IPS-15b (cell line): ENCODE measurements around the gene TDO2.

Experiments
- H3K27me3 ChIP-seq: one replicate; pipeline ENCODE4 v1.6.1; 2013; ENCODE audit warnings: low read length; ENCODE audit not compliant: control insufficient read depth, insufficient read depth
- H3K36me3 ChIP-seq: one replicate; pipeline ENCODE4 v1.6.1; 2013; ENCODE audit warnings: low read length; ENCODE audit not compliant: control insufficient read depth, insufficient read depth
- H3K4me1 ChIP-seq: one replicate; pipeline ENCODE4 v1.6.1; 2013; ENCODE audit warnings: mild to moderate bottlenecking, low read length; ENCODE audit not compliant: control insufficient read depth, insufficient read depth
- H3K4me3 ChIP-seq: one replicate; pipeline ENCODE4 v1.5.1; 2013; ENCODE audit warnings: low read depth, low read length
- H3K9ac ChIP-seq: one replicate; pipeline ENCODE4 v1.6.1; 2013; ENCODE audit warnings: low read depth, mild to moderate bottlenecking, low read length
- H3K9me3 ChIP-seq: one replicate; pipeline ENCODE4 v1.6.1; 2013; ENCODE audit warnings: mild to moderate bottlenecking, low read length; ENCODE audit not compliant: control insufficient read depth, insufficient read depth

TDO2 gene

DNA sequence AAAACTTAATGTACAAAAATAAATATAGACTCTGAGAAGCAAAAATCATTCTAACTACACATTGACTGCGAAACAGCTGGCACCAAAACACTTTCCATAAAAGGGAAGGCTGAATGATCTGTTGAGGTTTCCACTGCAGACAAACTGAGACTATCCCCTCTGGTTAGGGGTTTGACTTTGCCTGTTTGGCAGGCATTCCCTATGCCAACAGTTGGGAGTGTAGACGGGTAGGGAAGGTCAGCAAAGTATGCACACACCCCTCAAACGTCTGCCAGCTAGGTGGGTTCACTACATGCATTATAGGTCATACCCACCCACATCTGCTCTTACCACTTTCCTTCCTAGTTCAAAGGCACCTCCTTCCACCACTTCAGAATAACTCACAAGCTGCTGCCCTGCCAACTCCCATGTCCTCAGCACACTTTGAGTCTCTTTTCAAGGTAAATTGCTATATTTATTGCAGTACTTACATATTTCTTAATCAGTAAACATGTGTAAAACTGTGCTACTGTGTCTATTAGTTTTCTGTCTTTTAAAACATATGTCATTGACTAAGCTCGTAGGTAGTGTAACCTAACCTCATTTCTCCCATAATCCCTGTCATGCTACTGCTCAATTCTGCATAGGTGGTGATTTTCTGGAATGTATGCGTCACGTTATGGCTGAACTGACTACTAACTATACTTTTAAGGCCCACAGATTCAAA is 37.7 kb downstream of the TDO2 start:
- no peaks in the 10 kb centered on the region for H3K9me3 ChIP-seq
- no peak overlapping the region for H3K4me3 ChIP-seq
- H3K36me3 ChIP-seq: no peaks in the 10 kb centered on the region
- H3K4me1 ChIP-seq: no peaks in the 10 kb centered on the region
- H3K9ac ChIP-seq: no peak overlapping the region
- H3K27me3 ChIP-seq: no peaks in the 10 kb centered on the region

- H3K27me3 ChIP-seq: no peaks in the 10 kb centered on the region
- no peak overlapping the region for H3K4me3 ChIP-seq
- H3K9me3 ChIP-seq: no peaks in the 10 kb centered on the region
- H3K36me3 ChIP-seq: no peaks in the 10 kb centered on the region
- H3K4me1 ChIP-seq: no peaks in the 10 kb centered on the region
- no peak overlapping the region for H3K9ac ChIP-seq
These were observed 38.3 kb downstream of the TDO2 start for GRCh38 chr4:155941820-155942219.

- Histone ChIP-seq H3K9ac (no peak overlapping the region), H3K9me3 (no peaks in the 10 kb centered on the region)
These were observed 40.3 kb downstream of the TDO2 start for GRCh38 chr4:155943605-155944291.

DNA sequence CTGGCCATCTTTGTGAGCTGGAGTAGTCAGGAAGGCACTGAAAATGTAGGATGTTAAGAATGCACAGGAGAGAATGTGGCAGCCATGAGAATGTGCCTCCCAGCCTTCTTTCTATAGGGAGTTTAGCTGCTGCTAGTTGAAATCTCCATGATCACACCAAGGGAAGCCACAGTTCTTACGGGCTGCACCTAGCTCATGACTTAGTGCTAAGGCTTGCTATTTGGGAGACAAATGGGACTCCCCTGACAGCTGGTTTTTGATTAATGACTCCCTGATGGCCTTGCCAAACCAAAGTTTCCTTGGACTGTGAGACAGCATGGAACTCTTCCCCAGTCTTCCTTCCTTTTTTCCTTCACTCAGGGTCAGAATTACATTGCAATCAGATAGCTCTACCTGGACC is 41.0 kb downstream of the TDO2 start:
- no peaks in the 10 kb centered on the region for H3K9me3 ChIP-seq
- H3K36me3 ChIP-seq: no peaks in the 10 kb centered on the region
- H3K27me3 ChIP-seq: no peaks in the 10 kb centered on the region
- no peak overlapping the region for H3K9ac ChIP-seq
- no peaks in the 10 kb centered on the region for H3K4me1 ChIP-seq
- no peak overlapping the region for H3K4me3 ChIP-seq

More at GRCh38 chr4:155943605-155944291, 40.3 kb downstream of the TDO2 start:
- Histone ChIP-seq H3K4me3 (no peak overlapping the region), H3K36me3 (no peaks in the 10 kb centered on the region), H3K27me3 (no peaks in the 10 kb centered on the region), H3K4me1 (no peaks in the 10 kb centered on the region)

DNA sequence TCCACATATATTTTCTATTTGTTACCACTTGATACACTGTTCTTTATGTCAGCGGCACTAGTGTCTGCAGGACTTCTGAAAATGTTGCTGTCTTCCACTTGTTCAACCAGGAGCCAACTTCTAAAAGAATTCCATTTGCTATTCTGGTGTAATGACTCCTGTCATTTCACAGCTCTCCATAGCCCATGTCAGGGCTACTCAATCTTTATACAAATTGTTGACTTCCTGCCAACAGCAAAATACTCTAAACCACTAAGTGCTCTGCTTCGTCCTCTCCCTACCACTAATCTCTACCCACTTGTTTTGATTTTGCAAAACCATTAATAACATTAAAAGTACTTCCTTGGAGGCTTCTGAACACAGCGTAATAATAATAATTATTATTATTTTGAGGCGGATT is 43.0 kb downstream of the TDO2 start:
- no peaks in the 10 kb centered on the region for H3K9me3 ChIP-seq
- H3K9ac ChIP-seq: no peak overlapping the region

GRCh38 chr4:155948541-155948940 is 45.0 kb downstream of the TDO2 start:
- Histone ChIP-seq H3K36me3 (no peaks in the 10 kb centered on the region), H3K4me1 (no peaks in the 10 kb centered on the region), H3K4me3 (no peak overlapping the region), H3K27me3 (no peaks in the 10 kb centered on the region), H3K9ac (no peak overlapping the region), H3K9me3 (no peaks in the 10 kb centered on the region)

More for the DNA sequence above, 43.0 kb downstream of the TDO2 start:
- Histone ChIP-seq H3K36me3 (no peaks in the 10 kb centered on the region), H3K27me3 (no peaks in the 10 kb centered on the region), H3K4me1 (no peaks in the 10 kb centered on the region), H3K4me3 (no peak overlapping the region)

DNA sequence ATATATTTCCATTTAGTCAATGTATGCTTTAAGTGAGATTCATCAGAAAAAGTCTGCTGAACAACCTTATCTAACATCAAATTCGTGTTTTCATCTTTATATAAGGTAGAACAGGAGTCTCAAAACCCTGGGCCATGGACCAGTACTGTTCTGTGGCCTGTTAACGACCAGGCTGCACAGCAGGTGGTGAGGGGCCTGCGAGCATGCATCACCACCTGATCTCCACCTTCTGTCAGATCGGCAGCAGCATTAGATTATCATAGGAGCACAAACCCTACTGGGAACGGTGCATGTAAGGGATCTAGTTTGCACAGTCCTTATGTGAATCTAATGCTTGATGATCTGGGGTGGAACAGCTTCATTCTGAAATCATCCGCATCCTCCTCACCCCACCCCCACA is 47.0 kb downstream of the TDO2 start:
- H3K4me3 ChIP-seq: no peak overlapping the region
- no peaks in the 10 kb centered on the region for H3K27me3 ChIP-seq
- H3K4me1 ChIP-seq: no peaks in the 10 kb centered on the region
- no peak overlapping the region for H3K9ac ChIP-seq
- H3K9me3 ChIP-seq: no peaks in the 10 kb centered on the region
- H3K36me3 ChIP-seq: no peaks in the 10 kb centered on the region

DNA sequence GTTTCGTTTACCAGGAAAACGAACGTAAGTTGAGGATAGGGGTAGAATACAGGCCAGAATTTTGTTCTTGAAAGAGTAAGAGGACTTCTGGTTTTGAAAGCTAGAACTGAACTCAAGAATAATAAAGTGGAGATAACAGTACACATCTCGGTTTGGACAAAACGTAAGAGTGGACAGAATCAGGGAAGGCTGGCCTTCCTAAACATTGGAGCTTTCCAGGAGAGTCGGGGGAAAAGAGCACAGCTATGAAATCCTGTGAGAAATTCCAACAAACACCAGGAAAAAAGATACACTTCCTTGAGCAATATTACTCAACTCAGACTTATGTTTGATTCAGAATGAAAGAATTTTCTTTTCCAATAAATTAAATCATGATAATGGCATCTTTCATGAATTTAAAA is 49.0 kb downstream of the TDO2 start:
- Histone ChIP-seq H3K27me3 (no peaks in the 10 kb centered on the region), H3K9ac (no peak overlapping the region), H3K36me3 (no peaks in the 10 kb centered on the region), H3K4me1 (no peaks in the 10 kb centered on the region), H3K4me3 (no peak overlapping the region), H3K9me3 (no peaks in the 10 kb centered on the region)

DNA sequence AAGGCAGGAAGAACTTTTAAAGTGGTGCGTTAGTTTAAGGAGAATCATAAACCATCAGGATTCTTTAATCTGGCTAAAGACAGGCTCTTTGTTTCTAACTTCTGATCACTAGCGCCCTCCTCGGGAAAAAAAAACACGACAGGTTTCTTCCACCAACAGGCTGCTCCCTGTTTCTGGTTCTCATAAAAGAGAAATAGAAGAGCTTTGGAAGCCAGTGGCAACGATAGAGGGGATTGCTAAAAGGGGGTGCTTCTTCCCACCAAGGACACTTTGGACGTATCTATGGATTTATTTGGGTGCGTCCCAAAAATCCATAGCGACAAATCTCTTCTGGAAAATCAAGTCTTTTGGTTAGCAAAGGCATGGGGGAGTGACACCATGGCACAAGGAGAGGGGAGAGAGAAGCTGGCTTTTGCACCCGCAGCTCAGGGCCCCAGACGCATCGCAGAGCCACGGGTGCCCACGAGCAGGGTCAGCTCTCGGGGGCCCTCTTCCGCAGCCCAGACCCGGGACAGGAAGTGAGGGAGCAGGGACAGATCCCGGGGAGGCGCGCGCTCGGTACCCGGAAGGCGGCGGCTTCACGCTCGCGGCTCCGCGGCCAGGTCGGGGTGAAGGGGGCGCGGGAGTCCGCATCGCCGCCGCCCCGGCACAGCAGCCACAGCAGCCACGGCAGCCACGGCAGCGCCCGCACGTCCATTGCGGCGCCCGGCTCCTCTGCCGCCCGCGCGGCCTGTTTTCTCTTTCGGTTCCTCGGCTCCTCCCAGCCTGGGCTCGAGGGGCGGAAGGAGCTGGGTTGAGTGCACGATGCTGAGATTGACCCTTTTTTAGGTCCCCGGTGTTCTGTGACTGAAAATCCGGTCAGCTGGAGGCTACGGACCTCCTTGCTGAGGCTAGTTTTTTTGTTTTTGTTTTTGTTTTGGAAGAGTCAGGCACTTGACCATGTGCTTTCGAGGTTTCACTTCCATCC is 49.9 kb downstream of the TDO2 start, which contains the start of gene CTSO:
CTSO (minus strand) TSS at position 716 of the 967 bp plus-strand sequence; CDS start at position 697, 19 bp downstream.
- H3K36me3 ChIP-seq: no peaks in the 10 kb centered on the region
- H3K4me3 ChIP-seq: peak within 1 kb of the TSS; percentile 88
- H3K4me1 ChIP-seq: no peaks in the 10 kb centered on the region
- H3K27me3 ChIP-seq: no peaks in the 10 kb centered on the region
- H3K9ac ChIP-seq: peak within 1 kb of the TSS; percentile 94
- no peaks in the 10 kb centered on the region for H3K9me3 ChIP-seq

- Histone ChIP-seq H3K9me3 (no peaks in the 10 kb centered on the region), H3K4me3 (peak overlapping the region; percentile 88), H3K27me3 (no peaks in the 10 kb centered on the region), H3K36me3 (no peaks in the 10 kb centered on the region), H3K9ac (peak overlapping the region; percentile 94), H3K4me1 (no peaks in the 10 kb centered on the region)
These were observed 50.7 kb downstream of the TDO2 start for GRCh38 chr4:155954118-155954685.

DNA sequence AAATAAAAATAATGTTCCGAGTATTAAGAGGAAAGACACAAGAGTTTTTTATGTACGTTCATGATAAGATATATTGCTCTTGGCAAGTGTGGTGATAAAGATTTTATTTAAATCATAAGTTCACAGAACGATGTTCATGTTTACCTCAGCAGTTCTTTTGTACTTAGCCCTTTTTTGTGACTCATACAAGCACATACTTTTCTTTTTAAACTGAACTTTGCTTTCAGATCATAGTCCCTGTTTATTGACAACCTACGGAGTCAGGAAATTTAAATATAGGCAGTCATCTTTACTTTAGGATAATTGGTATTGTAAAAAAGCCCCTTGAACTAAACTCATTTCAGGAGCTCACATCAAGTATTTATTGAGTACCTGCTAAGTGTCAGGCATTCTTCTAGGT is 51.4 kb downstream of the TDO2 start:
- no peak overlapping the region for H3K9ac ChIP-seq
- H3K36me3 ChIP-seq: no peaks in the 10 kb centered on the region
- no peaks in the 10 kb centered on the region for H3K9me3 ChIP-seq
- no peak overlapping the region for H3K4me3 ChIP-seq
- H3K27me3 ChIP-seq: no peaks in the 10 kb centered on the region
- H3K4me1 ChIP-seq: no peaks in the 10 kb centered on the region
